Naive thymus-derived CD4-positive, alpha-beta T cell (primary cell): ENCODE results near the gene ATF6. TPM values are rescaled to one million over a fixed set of nuclear protein-coding genes. Genes with fewer than 3 reads are reported as not detected.
"Not testable (repeated sequence)": the region's sequence is repeated elsewhere in the genome, so short reads cannot be mapped to it uniquely, and the experiment has no call there.

Experiments
- ATAC-seq: fragments of 150-1000 bp; cut with Tn5 transposase; 2 replicates; pipeline ENCODE4 v1.10.0; 2021; ENCODE audit warnings: mild to moderate bottlenecking, moderate library complexity
- CTCF ChIA-PET: fragments of 350-600 bp; sonication (Branson Sonifier 250); formaldehyde crosslinking; loops from one replicate; lab custom pipeline; 2021; ENCODE audit warnings: antibody characterized with exemption; lab: Charles Lee
- POLR2A ChIA-PET: fragments of 350-600 bp; sonication (Branson Sonifier 250); formaldehyde crosslinking; loops from one replicate; lab custom pipeline; 2021; ENCODE audit warnings: antibody characterized with exemption, inconsistent platforms; lab: Charles Lee
- DNase-seq, 9 donors: peaks; one replicate each; pipeline versions ENCODE4 v3.0.0 to v3.0.0-alpha.2; 2020 to 2022; ENCODE audit warnings: mixed read lengths in 1 of 9
- H3K27ac ChIP-seq: one replicate; pipeline ENCODE4 v1.7.0; 2013; ENCODE audit warnings: mild to moderate bottlenecking, low read depth, low read length, moderate library complexity
- H3K27me3 ChIP-seq, 2 donors: one replicate each; pipeline ENCODE4 v1.7.0; 2013; ENCODE audit warnings: low read length in 2 of 2, mild to moderate bottlenecking in 2 of 2, moderate library complexity in 2 of 2; ENCODE audit not compliant: control insufficient read depth in 2 of 2, insufficient read depth in 2 of 2
- H3K36me3 ChIP-seq, 3 experiments: 1 replicate in 2 of 3; 2 replicates in 1 of 3; pipeline ENCODE4 v1.7.0; 2013; ENCODE audit warnings: low read length in 3 of 3, mild to moderate bottlenecking in 3 of 3, moderate library complexity in 1 of 3; ENCODE audit not compliant: insufficient read depth in 3 of 3, control insufficient read depth in 2 of 3
- H3K4me1 ChIP-seq, 2 donors: one replicate each; pipeline ENCODE4 v1.7.0; 2013; ENCODE audit warnings: low read length in 2 of 2, mild to moderate bottlenecking in 2 of 2, moderate library complexity in 1 of 2; ENCODE audit not compliant: control insufficient read depth in 2 of 2, insufficient read depth in 2 of 2
- H3K4me3 ChIP-seq: 2 replicates; pipeline ENCODE4 v1.7.0; 2013; ENCODE audit warnings: mild to moderate bottlenecking, low read length
- H3K9me3 ChIP-seq, 3 experiments: 1 replicate in 2 of 3; 2 replicates in 1 of 3; pipeline ENCODE4 v1.7.0; 2013; ENCODE audit warnings: low read length in 3 of 3; ENCODE audit not compliant: control insufficient read depth in 2 of 3
- H3K27ac Mint-ChIP-seq, 9 donors: one replicate each; pipeline ENCODE4 v1.8.0; 2020 to 2022; ENCODE audit warnings: mixed read lengths in 9 of 9, mild to moderate bottlenecking in 8 of 9, moderate library complexity in 5 of 9, inconsistent platforms in 2 of 9
- H3K27me3 Mint-ChIP-seq, 5 donors: one replicate each; pipeline ENCODE4 v1.8.0; 2021 to 2022; ENCODE audit warnings: mixed read lengths in 5 of 5, mild to moderate bottlenecking in 1 of 5
- H3K36me3 Mint-ChIP-seq, 5 donors: one replicate each; pipeline ENCODE4 v1.8.0; 2020 to 2022; ENCODE audit warnings: mixed read lengths in 5 of 5, mild to moderate bottlenecking in 3 of 5, inconsistent platforms in 1 of 5
- H3K4me1 Mint-ChIP-seq, 7 donors: one replicate each; pipeline ENCODE4 v1.8.0; 2020 to 2022; ENCODE audit warnings: mixed read lengths in 7 of 7, mild to moderate bottlenecking in 3 of 7, inconsistent platforms in 1 of 7
- H3K4me3 Mint-ChIP-seq, 10 donors: one replicate each; pipeline ENCODE4 v1.8.0; 2020 to 2022; ENCODE audit warnings: mild to moderate bottlenecking in 10 of 10, mixed read lengths in 10 of 10, moderate library complexity in 6 of 10, inconsistent platforms in 2 of 10
- H3K9me3 Mint-ChIP-seq, 11 donors: one replicate each; pipeline ENCODE4 v1.8.0; 2020 to 2022; ENCODE audit warnings: mixed read lengths in 11 of 11, mild to moderate bottlenecking in 4 of 11, inconsistent platforms in 1 of 11, moderate library complexity in 1 of 11
- intact Hi-C, 2 donors: fragments of 100-400 bp; cut with micrococcal nuclease; formaldehyde crosslinking; loops; one replicate each; pipeline ENCODE4 v1.15.1; 2023
- polyA plus RNA-seq, 2 donors: library from polyadenylated mRNA; unstranded; fragments of 300-500 nt; fragmentation: Illumina TruSeq; gene quantifications; one replicate each; pipeline ENCODE4 v1.2.3, GENCODE V29; 2021
- total RNA-seq, 6 experiments: library from RNA in 5 of 6; stranded (reverse) in 5 of 6; gene quantifications; 1 replicate in 5 of 6; 2 replicates in 1 of 6; pipeline ENCODE4 v1.2.3 and lab custom pipeline; 2021 to 2026

The ATF6 gene
- total and polyA plus RNA-seq, 7 experiments from 2014 or later = 17.9 to 27.5 (median 22.5) TPM

- Histone ChIP-seq H3K4me1 (peaks cover 12 to 19% of the 10 kb centered on the region in 2 donors), H3K36me3 (peaks cover 0 to 8% (median 0%) of the 10 kb centered on the region in 3 experiments), H3K4me3 (no peak overlapping the region), H3K9me3 (no peaks in the 10 kb centered on the region), H3K27ac (no peak overlapping the region), H3K27me3 (no peaks in the 10 kb centered on the region)
- Mint-ChIP-seq H3K27me3 (no peaks in the 10 kb centered on the region), H3K4me1 (peaks cover 24 to 43% (median 34%) of the 10 kb centered on the region in 7 donors), H3K9me3 (no peaks in the 10 kb centered on the region), H3K36me3 (peaks cover 0 to 4% (median 2%) of the 10 kb centered on the region in 5 donors), H3K27ac (peak overlapping the region; percentile 4 to 92 (median 68)), H3K4me3 (peak overlapping the region; percentile 44 to 83 (median 70))
- intact Hi-C loops = loop anchor here (1.0 to 10.0 kb wide), 3 partner anchors 24 to 1839 kb away; partner anchors contain the start of gene TAGLN2 (in 1 of the 2)
- DNase-seq = peak in 7 of 9 donors; percentile 44 to 62 (median 58)
- peak; percentile 76 for ATAC-seq
- CTCF ChIA-PET = interaction anchor here (0.7 to 3.8 kb wide), 6 partner anchors 9 to 277 kb away, joined by 3 to 38 read pairs (median 4); no protein-coding TSS in a partner anchor
- POLR2A ChIA-PET = interaction anchor here (1.5 kb wide), 1 partner anchor 14 kb away, joined by 7 read pairs; the partner anchor contains the start of gene DUSP12
Observed at GRCh38 chr1:161763522-161764098, 2.5 kb upstream of the ATF6 start.

- Histone ChIP-seq H3K27ac (peak overlapping the region; percentile 6), H3K4me3 (no peak overlapping the region), H3K27me3 (no peaks in the 10 kb centered on the region), H3K9me3 (no peaks in the 10 kb centered on the region), H3K4me1 (peaks cover 32 to 44% of the 10 kb centered on the region in 2 donors), H3K36me3 (peaks cover 0 to 7% (median 0%) of the 10 kb centered on the region in 3 experiments)
- POLR2A ChIA-PET = no interaction called here
- intact Hi-C loops = loop anchor here in 1 of 2 donors (5.0 to 10.0 kb wide), 3 partner anchors 729 to 1844 kb away; partner anchors contain the start of genes TAGLN2, UAP1 and UHMK1
- Mint-ChIP-seq H3K4me1 (peaks cover 22 to 51% (median 40%) of the 10 kb centered on the region in 7 donors), H3K4me3 (peak overlapping the region; percentile 49 to 100 (median 98)), H3K27me3 (no peaks in the 10 kb centered on the region), H3K9me3 (no peaks in the 10 kb centered on the region), H3K36me3 (peaks cover 0 to 2% (median 0%) of the 10 kb centered on the region in 5 donors), H3K27ac (peak overlapping the region in 8 of 9 donors; percentile 27 to 97 (median 64))
- CTCF ChIA-PET = no interaction called here
- no peak for ATAC-seq
- no peak for DNase-seq
Observed at GRCh38 chr1:161768461-161768860, 2.3 kb downstream of the ATF6 start.

- H3K4me3 ChIP-seq = no peak overlapping the region
- ChIA-PET POLR2A (no interaction called here), CTCF (interaction anchor here (0.7 kb wide), 1 partner anchor 13 kb away, joined by 3 read pairs; no protein-coding TSS in a partner anchor)
- peaks cover 34 to 51% of the 10 kb centered on the region in 2 donors for H3K4me1 ChIP-seq
- Mint-ChIP-seq H3K27me3 (no peaks in the 10 kb centered on the region), H3K36me3 (peaks cover 0 to 4% (median 0%) of the 10 kb centered on the region in 5 donors), H3K27ac (peak overlapping the region in 3 of 9 donors; percentile 24 to 87 (median 33)), H3K4me3 (peak overlapping the region in 1 of 10 donors; percentile 98), H3K4me1 (peaks cover 16 to 51% (median 35%) of the 10 kb centered on the region in 7 donors), H3K9me3 (no peaks in the 10 kb centered on the region)
- H3K27me3 ChIP-seq = no peaks in the 10 kb centered on the region
- H3K27ac ChIP-seq = no peak overlapping the region
- H3K36me3 ChIP-seq = peaks cover 0 to 7% (median 0%) of the 10 kb centered on the region in 3 experiments
- no peak for DNase-seq
- no peak for ATAC-seq
- no peaks in the 10 kb centered on the region for H3K9me3 ChIP-seq
- intact Hi-C loops = loop anchor here in 1 of 2 donors (5.0 to 10.0 kb wide), 3 partner anchors 728 to 1844 kb away; partner anchors contain the start of genes TAGLN2, UAP1 and UHMK1
Observed at GRCh38 chr1:161768986-161769672, 3.0 kb downstream of the ATF6 start.

GRCh38 chr1:161769673-161770045, 3.5 kb downstream of the ATF6 start:
- H3K9me3 Mint-ChIP-seq, H3K27me3 Mint-ChIP-seq, H3K9me3 ChIP-seq, DNase-seq, H3K27me3 ChIP-seq, H3K36me3 Mint-ChIP-seq, ATAC-seq, H3K4me3 ChIP-seq, H3K36me3 ChIP-seq, H3K27ac ChIP-seq: not testable (repeated sequence)
- H3K4me1 ChIP-seq = peaks cover 34 to 55% of the 10 kb centered on the region in 2 donors
- POLR2A ChIA-PET = interaction anchor here (0.7 kb wide), 1 partner anchor 47 kb away, joined by 3 read pairs; no protein-coding TSS in a partner anchor
- peak overlapping the region in 4 of 10 donors; percentile 18 to 31 (median 20) for H3K4me3 Mint-ChIP-seq
- intact Hi-C loops = loop anchor here in 1 of 2 donors (5.0 to 10.0 kb wide), 3 partner anchors 728 to 1845 kb away; partner anchors contain the start of genes TAGLN2, UAP1 and UHMK1
- H3K4me1 Mint-ChIP-seq = peaks cover 16 to 51% (median 35%) of the 10 kb centered on the region in 7 donors
- peak overlapping the region in 4 of 9 donors; percentile 52 to 89 (median 82) for H3K27ac Mint-ChIP-seq
- CTCF ChIA-PET = interaction anchor here (0.7 kb wide), 1 partner anchor 13 kb away, joined by 3 read pairs; no protein-coding TSS in a partner anchor

GRCh38 chr1:161770250-161770649, 4.1 kb downstream of the ATF6 start:
- peaks cover 0 to 5% (median 0%) of the 10 kb centered on the region in 5 donors for H3K36me3 Mint-ChIP-seq
- CTCF ChIA-PET = interaction anchor here (0.7 kb wide), 1 partner anchor 12 kb away, joined by 3 read pairs; no protein-coding TSS in a partner anchor
- intact Hi-C loops = no loop called here
- no peaks in the 10 kb centered on the region for H3K27me3 Mint-ChIP-seq
- DNase-seq (no peak), ATAC-seq (no peak)
- H3K27ac Mint-ChIP-seq = peak overlapping the region in 4 of 9 donors; percentile 52 to 89 (median 82)
- H3K36me3 ChIP-seq = peaks cover 0 to 7% (median 0%) of the 10 kb centered on the region in 3 experiments
- H3K27me3 ChIP-seq = no peaks in the 10 kb centered on the region
- no peaks in the 10 kb centered on the region for H3K9me3 ChIP-seq
- peak overlapping the region in 4 of 10 donors; percentile 2 to 21 (median 20) for H3K4me3 Mint-ChIP-seq
- no peaks in the 10 kb centered on the region for H3K9me3 Mint-ChIP-seq
- H3K4me3 ChIP-seq = no peak overlapping the region
- peaks cover 34 to 58% of the 10 kb centered on the region in 2 donors for H3K4me1 ChIP-seq
- POLR2A ChIA-PET = interaction anchor here (0.7 kb wide), 1 partner anchor 47 kb away, joined by 3 read pairs; no protein-coding TSS in a partner anchor
- peak overlapping the region; percentile 53 for H3K27ac ChIP-seq
- peaks cover 16 to 46% (median 30%) of the 10 kb centered on the region in 7 donors for H3K4me1 Mint-ChIP-seq

- Histone ChIP-seq H3K9me3 (no peaks in the 10 kb centered on the region), H3K4me3 (no peak overlapping the region), H3K36me3 (peaks cover 0 to 4% (median 0%) of the 10 kb centered on the region in 3 experiments), H3K27ac (peak overlapping the region; percentile 53), H3K4me1 (peaks cover 34 to 61% of the 10 kb centered on the region in 2 donors), H3K27me3 (no peaks in the 10 kb centered on the region)
- no peaks in the 10 kb centered on the region for H3K9me3 Mint-ChIP-seq
- H3K4me1 Mint-ChIP-seq = peaks cover 16 to 41% (median 24%) of the 10 kb centered on the region in 7 donors
- CTCF ChIA-PET = interaction anchor here (1.9 kb wide), 1 partner anchor 21 kb away, joined by 5 read pairs; no protein-coding TSS in a partner anchor
- POLR2A ChIA-PET = interaction anchor here (0.6 to 1.5 kb wide), 2 partner anchors 15 to 18 kb away, joined by 3 to 4 read pairs; no protein-coding TSS in a partner anchor
- ATAC-seq (no peak), DNase-seq (peak in 1 of 9 donors; percentile 32)
- H3K27me3 Mint-ChIP-seq = no peaks in the 10 kb centered on the region
- H3K4me3 Mint-ChIP-seq = no peak overlapping the region
- peaks cover 0 to 5% (median 0%) of the 10 kb centered on the region in 5 donors for H3K36me3 Mint-ChIP-seq
- no peak overlapping the region for H3K27ac Mint-ChIP-seq
- intact Hi-C loops = loop anchor here in 1 of 2 donors (1.0 kb wide), 1 partner anchor 17 kb away; no protein-coding TSS in a partner anchor
Observed at GRCh38 chr1:161771161-161771560, 5.0 kb downstream of the ATF6 start.
